Panc1 (cell line): ENCODE data around the gene ZNF283. TPM values are rescaled to one million over a fixed set of nuclear protein-coding genes. Genes with fewer than 3 reads are reported as not detected.
"Not testable (repeated sequence)": the region's sequence is repeated elsewhere in the genome, so short reads cannot be mapped to it uniquely, and the experiment has no call there.

Experiments
- ATAC-seq: fragments of 200-7000 bp; cut with Tn5 transposase; 2 replicates; pipeline ENCODE4 v1.9.1; 2020; ENCODE audit warnings: mild to moderate bottlenecking, moderate library complexity
- BruUV-seq: library from RNA; stranded (reverse); fragments of 400-500 nt; replicated peaks from 2 replicates; lab custom pipeline; 2021; lab: Mats Ljungman, UMichigan
- CTCF ChIA-PET: fragments of 300-600 bp; sonication (Branson Sonifier 250); formaldehyde crosslinking; loops from one replicate; lab custom pipeline; 2022; ENCODE audit warnings: antibody characterized with exemption; lab: Charles Lee
- POLR2A ChIA-PET: fragments of 300-600 bp; sonication (Branson Sonifier 250); formaldehyde crosslinking; loops from one replicate; lab custom pipeline; 2022; ENCODE audit warnings: antibody characterized with exemption; lab: Charles Lee
- DNase-seq: peaks from one replicate; pipeline ENCODE4 v3.0.0-alpha.2; 2010; ENCODE audit warnings: low read depth, low spot score
- H3K27ac ChIP-seq: 2 replicates; pipeline ENCODE4 v1.5.1; 2011; ENCODE audit warnings: mild to moderate bottlenecking, low read length, inconsistent platforms
- H3K27me3 ChIP-seq: fragments of 200-500 bp; sonication (Bioruptor generic); 2 replicates; pipeline ENCODE4 v1.6.0; 2014; ENCODE audit warnings: low read length, inconsistent platforms; ENCODE audit not compliant: control insufficient read depth, insufficient read depth
- H3K36me3 ChIP-seq: fragments of 200-500 bp; sonication (Bioruptor generic); 2 replicates; pipeline ENCODE4 v1.5.1; 2014; ENCODE audit warnings: inconsistent platforms, mild to moderate bottlenecking, low read length, moderate library complexity; ENCODE audit not compliant: control insufficient read depth, insufficient read depth
- H3K4me1 ChIP-seq: 2 replicates; pipeline ENCODE4 v1.5.1; 2011; ENCODE audit warnings: inconsistent platforms, mild to moderate bottlenecking, low read length, moderate library complexity; ENCODE audit not compliant: control insufficient read depth, insufficient read depth
- H3K4me3 ChIP-seq, 2 experiments: 2 replicates each; pipeline ENCODE4 v1.5.1; 2011 to 2012; ENCODE audit warnings: low read depth in 2 of 2, low read length in 2 of 2, mild to moderate bottlenecking in 2 of 2, inconsistent platforms in 1 of 2, moderate library complexity in 1 of 2
- H3K9me3 ChIP-seq: fragments of 200-500 bp; sonication (Bioruptor generic); 2 replicates; pipeline ENCODE4 v1.5.1; 2014; ENCODE audit warnings: low read depth, mild to moderate bottlenecking, inconsistent platforms, low read length, moderate library complexity; ENCODE audit not compliant: control insufficient read depth, insufficient read depth
- CTCF ChIP-seq: fragments of 450-650 bp; IDR thresholded peaks from 2 replicates; pipeline ENCODE4 v1.5.1; 2017; ENCODE audit warnings: mild to moderate bottlenecking
- POLR2AphosphoS5 ChIP-seq: IDR thresholded peaks from 2 replicates; pipeline ENCODE4 v1.6.1; 2012; ENCODE audit warnings: mild to moderate bottlenecking, low read depth, low read length, moderate library complexity
- REST ChIP-seq, 2 experiments: IDR thresholded peaks; 2 replicates each; pipeline ENCODE4 v1.6.1; 2011 to 2012; ENCODE audit warnings: low read depth in 2 of 2, control low read depth in 1 of 2, low read length in 1 of 2, mild to moderate bottlenecking in 1 of 2, moderate library complexity in 1 of 2; ENCODE audit not compliant: insufficient read depth in 1 of 2
- SIN3A ChIP-seq: IDR thresholded peaks from 2 replicates; pipeline ENCODE4 v1.6.1; 2012; ENCODE audit warnings: low read depth, mild to moderate bottlenecking, low read length, moderate library complexity, borderline replicate concordance; ENCODE audit not compliant: insufficient read depth
- TCF7L2 ChIP-seq: IDR thresholded peaks from 2 replicates; pipeline ENCODE4 v1.6.1; 2011; ENCODE audit warnings: mild to moderate bottlenecking, low read depth, low read length, inconsistent platforms
- in situ Hi-C: cut with HindIII; loops from 2 replicates; pipeline ENCODE4 v1.10.0; 2016; ENCODE audit warnings: low sequenced_read_pairs, low pct_unique_long_range_greater_than_20kb
- intact Hi-C: fragments of 100-400 bp; cut with micrococcal nuclease; formaldehyde crosslinking; loops from one replicate; pipeline ENCODE4 v1.10.0; 2022; ENCODE audit not compliant: unreplicated experiment
- total RNA-seq: library from RNA; stranded (reverse); gene quantifications from one replicate; pipeline ENCODE4 v1.2.1, GENCODE V29; 2021; ENCODE audit not compliant: unreplicated experiment

Gene ZNF283
- total RNA-seq, 1 experiment from 2014 or later: 6.9 TPM

DNA sequence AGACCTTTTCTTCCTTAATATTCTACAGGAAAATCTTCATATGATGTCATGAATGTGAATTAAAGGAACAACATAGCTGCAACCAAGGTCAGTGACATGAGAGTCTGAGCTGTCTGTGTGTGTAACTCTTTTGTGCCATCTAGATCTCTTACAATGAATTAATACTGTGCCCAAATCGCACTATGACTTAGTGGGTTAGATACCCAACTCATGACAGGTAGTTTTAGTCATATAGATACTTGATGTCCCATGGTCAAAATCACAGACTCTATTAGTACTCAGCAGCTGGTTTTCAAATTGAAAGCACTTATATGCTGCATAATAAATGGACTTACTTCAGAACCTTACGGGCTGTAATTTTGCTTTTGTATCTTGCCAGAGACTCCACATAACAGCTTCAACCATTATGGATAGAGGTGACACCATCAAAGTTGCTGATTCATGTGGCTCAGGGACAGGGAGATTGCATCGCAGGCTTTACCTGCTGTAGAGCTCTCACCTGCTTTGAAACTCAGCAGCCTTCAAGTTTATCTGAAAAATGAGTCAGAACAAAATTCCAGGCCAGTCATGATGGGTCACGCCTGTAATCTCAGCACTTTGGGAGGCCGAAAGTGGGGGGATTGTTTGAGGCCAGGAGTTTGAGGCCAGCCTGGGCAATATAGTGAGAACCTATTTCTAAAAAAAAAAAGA is 12.3 kb upstream of the ZNF283 start:
- no peaks in the 10 kb centered on the region for H3K9me3 ChIP-seq
- intact Hi-C loops (no loop called here), in situ Hi-C loops (no loop called here)
- ChIA-PET POLR2A (no interaction called here), CTCF (interaction anchor here (1.0 kb wide), 1 partner anchor 28 kb away, joined by 3 read pairs; no protein-coding TSS in a partner anchor)
- H3K36me3 ChIP-seq: no peaks in the 10 kb centered on the region
- no peak for ATAC-seq
- H3K27me3 ChIP-seq: no peaks in the 10 kb centered on the region
- H3K27ac ChIP-seq: no peak overlapping the region
- no peak for TF ChIP-seq SIN3A
- no peak for DNase-seq
- BruUV-seq: no TSS peak
- H3K4me1 ChIP-seq: no peaks in the 10 kb centered on the region
- H3K4me3 ChIP-seq: no peak overlapping the region

GRCh38 chr19:43817454-43817853 is 9.7 kb upstream of the ZNF283 start:
- H3K27ac ChIP-seq, H3K9me3 ChIP-seq, H3K27me3 ChIP-seq, POLR2A ChIA-PET, CTCF ChIA-PET, H3K36me3 ChIP-seq, ATAC-seq, in situ Hi-C loops, DNase-seq, H3K4me1 ChIP-seq, BruUV-seq, H3K4me3 ChIP-seq, intact Hi-C loops: not testable (repeated sequence)

DNA sequence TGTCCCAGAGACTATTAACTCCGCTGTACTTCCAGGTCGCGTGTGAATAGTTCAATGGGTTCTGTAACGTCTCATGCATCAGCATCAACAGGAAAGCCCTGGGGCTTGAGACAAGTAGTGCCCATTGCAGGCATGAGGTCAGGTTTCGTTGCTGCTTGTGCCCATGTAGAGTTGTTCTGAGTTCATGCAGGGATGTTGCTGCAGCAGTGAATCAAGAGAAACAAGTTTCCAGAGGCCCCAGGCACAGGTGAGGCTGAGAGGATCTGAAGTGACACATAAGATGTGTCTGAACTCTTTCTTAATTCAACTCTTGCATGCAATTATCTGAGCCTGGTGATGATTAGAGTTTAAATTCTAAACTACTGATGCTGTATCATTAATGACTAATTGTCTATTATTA is 8.6 kb upstream of the ZNF283 start:
- CTCF ChIA-PET: no interaction called here
- in situ Hi-C loops (no loop called here), intact Hi-C loops (no loop called here)
- no peaks in the 10 kb centered on the region for H3K36me3 ChIP-seq
- H3K4me1 ChIP-seq: no peaks in the 10 kb centered on the region
- no peaks in the 10 kb centered on the region for H3K27me3 ChIP-seq
- no TSS peak for BruUV-seq
- DNase-seq (no peak), ATAC-seq (no peak)
- POLR2A ChIA-PET: no interaction called here
- H3K4me3 ChIP-seq: no peak overlapping the region
- H3K9me3 ChIP-seq: no peaks in the 10 kb centered on the region
- H3K27ac ChIP-seq: no peak overlapping the region
- no peak for TF ChIP-seq REST (IDR thresholded peaks at IDR 0.05; ENCODE audit: insufficient read depth in 1 of 2, low read depth in 2 of 2, low read length in 1 of 2)
- no peak for TF ChIP-seq SIN3A
- no peak for TF ChIP-seq CTCF
- TF ChIP-seq POLR2AphosphoS5: no peak
- TF ChIP-seq TCF7L2: no peak
